Natural killer cell (primary cell): ENCODE results near the gene PDE11A. TPM values are rescaled to one million over a fixed set of nuclear protein-coding genes. Genes with fewer than 3 reads are reported as not detected.

Experiments
- ATAC-seq, 3 donors: fragments of 150-1000 bp in 2 of 3; fragments of 200-7000 bp in 1 of 3; cut with Tn5 transposase; 1 replicate in 1 of 3; 2 replicates in 2 of 3; pipeline ENCODE4 v1.10.0; 2021; ENCODE audit warnings: mild to moderate bottlenecking in 2 of 3, moderate library complexity in 2 of 3
- DNase-seq, 2 donors: peaks; one replicate each; pipeline versions ENCODE4 v3.0.0 to v3.0.0-alpha.2; 2013 to 2021; ENCODE audit warnings: mixed read lengths in 1 of 2
- H3K27ac ChIP-seq: one replicate; pipeline ENCODE4 v1.5.1; 2013; ENCODE audit warnings: mild to moderate bottlenecking, low read length
- H3K27me3 ChIP-seq: one replicate; pipeline ENCODE4 v1.6.1; 2013; ENCODE audit warnings: low read length; ENCODE audit not compliant: control insufficient read depth, insufficient read depth
- H3K36me3 ChIP-seq: one replicate; pipeline ENCODE4 v1.6.1; 2013; ENCODE audit warnings: low read length; ENCODE audit not compliant: control insufficient read depth, insufficient read depth
- H3K4me1 ChIP-seq: one replicate; pipeline ENCODE4 v1.6.1; 2013; ENCODE audit warnings: low read length; ENCODE audit not compliant: control insufficient read depth, insufficient read depth
- H3K4me3 ChIP-seq: one replicate; pipeline ENCODE4 v1.5.1; 2013; ENCODE audit warnings: low read length
- H3K9me3 ChIP-seq: one replicate; pipeline ENCODE4 v1.6.1; 2013; ENCODE audit warnings: low read length; ENCODE audit not compliant: control insufficient read depth, insufficient read depth
- H3K27ac Mint-ChIP-seq, 2 donors: one replicate each; pipeline ENCODE4 v1.8.0; 2022; ENCODE audit warnings: mild to moderate bottlenecking in 2 of 2, mixed read lengths in 2 of 2, moderate library complexity in 1 of 2
- H3K27me3 Mint-ChIP-seq, 2 donors: one replicate each; pipeline ENCODE4 v1.8.0; 2022; ENCODE audit warnings: low read depth in 2 of 2, mixed read lengths in 2 of 2
- H3K36me3 Mint-ChIP-seq: one replicate; pipeline ENCODE4 v1.8.0; 2022; ENCODE audit warnings: mixed read lengths
- H3K4me1 Mint-ChIP-seq, 2 donors: one replicate each; pipeline ENCODE4 v1.8.0; 2022; ENCODE audit warnings: mixed read lengths in 2 of 2
- H3K4me3 Mint-ChIP-seq: one replicate; pipeline ENCODE4 v1.8.0; 2022; ENCODE audit warnings: mild to moderate bottlenecking, moderate library complexity, mixed read lengths
- H3K9me3 Mint-ChIP-seq, 2 donors: one replicate each; pipeline ENCODE4 v1.8.0; 2022; ENCODE audit warnings: mixed read lengths in 2 of 2
- WGBS: methylation state at CpG from one replicate; pipeline ENCODE4 v1.1.7; 2013; ENCODE audit warnings: missing lambda C conversion rate; ENCODE audit not compliant: insufficient coverage; 5-methylcytosine and 5-hydroxymethylcytosine counted together
- intact Hi-C: fragments of 100-400 bp; cut with micrococcal nuclease; formaldehyde crosslinking; loops from one replicate; pipeline ENCODE4 v1.14.2; 2022
- total RNA-seq, 4 donors: library from RNA; stranded (reverse); fragments of 120-200 nt in 1 of 4; gene quantifications; one replicate each; pipeline versions ENCODE4 v1.2.3 to v1.2.4, GENCODE V29; 2013 to 2022
- TF ChIP-seq, protein P1 (sequence below): fragments of 200-600 bp; IDR thresholded peaks from one replicate; pipeline ENCODE4 v1.8.0; 2022; ENCODE audit warnings: antibody characterized with exemption

The PDE11A gene
- total RNA-seq, 3 donors from 2014 or later (not counting 1 experiment from before 2014, with no cell fraction given), result not detected

DNA sequence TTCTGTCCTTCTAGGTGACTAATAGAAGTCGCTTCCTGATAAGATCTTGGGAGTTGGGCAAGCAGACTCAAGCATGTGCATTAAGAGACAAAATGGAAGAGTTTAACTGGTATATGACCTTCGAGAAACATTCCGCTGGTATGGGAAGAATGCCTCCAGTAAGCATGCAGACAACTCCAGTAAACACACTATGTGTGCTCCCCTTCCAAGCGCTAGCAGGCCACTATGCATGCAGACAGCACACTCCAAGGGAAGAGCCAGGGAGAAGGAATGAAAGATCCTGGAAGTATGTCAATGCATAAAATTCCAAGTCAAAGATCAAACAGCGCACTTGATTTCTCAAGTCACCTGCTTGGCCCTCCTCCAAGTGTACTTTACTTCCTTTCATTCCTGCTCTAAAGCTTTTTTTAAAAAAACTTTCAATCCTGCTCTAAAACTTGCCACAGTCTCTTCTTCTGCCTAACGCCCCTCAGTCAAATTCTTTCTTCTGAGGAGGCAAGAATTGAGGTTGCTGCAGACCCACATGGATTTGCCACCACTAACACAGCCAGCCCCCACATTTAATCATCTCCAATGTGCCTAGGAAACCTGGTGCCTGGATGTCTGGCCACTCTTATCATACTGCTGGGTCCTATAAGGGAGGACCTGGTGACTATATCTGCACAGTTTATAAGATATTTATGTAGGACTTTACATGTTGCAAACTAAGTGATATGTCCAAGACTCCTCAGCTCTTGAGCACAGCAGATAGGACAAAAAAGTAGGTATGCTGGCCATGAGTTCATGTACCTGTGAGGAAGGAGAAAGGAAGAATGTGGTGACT, 239.8 kb downstream of the PDE11A start:
- no peak overlapping the region for H3K4me3 ChIP-seq
- no peak overlapping the region for H3K27ac ChIP-seq
- H3K4me1 Mint-ChIP-seq, result no peaks in the 10 kb centered on the region
- peaks cover 0 to 4% of the 10 kb centered on the region in 2 donors for H3K27me3 Mint-ChIP-seq
- H3K9me3 Mint-ChIP-seq, result no peaks in the 10 kb centered on the region
- H3K36me3 Mint-ChIP-seq, result no peaks in the 10 kb centered on the region
- intact Hi-C loops, result no loop called here
- no peak for DNase-seq
- H3K36me3 ChIP-seq, result no peaks in the 10 kb centered on the region
- H3K9me3 ChIP-seq, result no peaks in the 10 kb centered on the region
- TF ChIP-seq, protein P1, sequence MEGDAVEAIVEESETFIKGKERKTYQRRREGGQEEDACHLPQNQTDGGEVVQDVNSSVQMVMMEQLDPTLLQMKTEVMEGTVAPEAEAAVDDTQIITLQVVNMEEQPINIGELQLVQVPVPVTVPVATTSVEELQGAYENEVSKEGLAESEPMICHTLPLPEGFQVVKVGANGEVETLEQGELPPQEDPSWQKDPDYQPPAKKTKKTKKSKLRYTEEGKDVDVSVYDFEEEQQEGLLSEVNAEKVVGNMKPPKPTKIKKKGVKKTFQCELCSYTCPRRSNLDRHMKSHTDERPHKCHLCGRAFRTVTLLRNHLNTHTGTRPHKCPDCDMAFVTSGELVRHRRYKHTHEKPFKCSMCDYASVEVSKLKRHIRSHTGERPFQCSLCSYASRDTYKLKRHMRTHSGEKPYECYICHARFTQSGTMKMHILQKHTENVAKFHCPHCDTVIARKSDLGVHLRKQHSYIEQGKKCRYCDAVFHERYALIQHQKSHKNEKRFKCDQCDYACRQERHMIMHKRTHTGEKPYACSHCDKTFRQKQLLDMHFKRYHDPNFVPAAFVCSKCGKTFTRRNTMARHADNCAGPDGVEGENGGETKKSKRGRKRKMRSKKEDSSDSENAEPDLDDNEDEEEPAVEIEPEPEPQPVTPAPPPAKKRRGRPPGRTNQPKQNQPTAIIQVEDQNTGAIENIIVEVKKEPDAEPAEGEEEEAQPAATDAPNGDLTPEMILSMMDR, result no peak
- no peaks in the 10 kb centered on the region for H3K4me1 ChIP-seq
- no peak overlapping the region for H3K4me3 Mint-ChIP-seq
- no peaks in the 10 kb centered on the region for H3K27me3 ChIP-seq
- H3K27ac Mint-ChIP-seq, result no peak overlapping the region
- ATAC-seq, result no peak
- WGBS, result 93% methylated on average over 6 of the region's 6 CpGs

DNA sequence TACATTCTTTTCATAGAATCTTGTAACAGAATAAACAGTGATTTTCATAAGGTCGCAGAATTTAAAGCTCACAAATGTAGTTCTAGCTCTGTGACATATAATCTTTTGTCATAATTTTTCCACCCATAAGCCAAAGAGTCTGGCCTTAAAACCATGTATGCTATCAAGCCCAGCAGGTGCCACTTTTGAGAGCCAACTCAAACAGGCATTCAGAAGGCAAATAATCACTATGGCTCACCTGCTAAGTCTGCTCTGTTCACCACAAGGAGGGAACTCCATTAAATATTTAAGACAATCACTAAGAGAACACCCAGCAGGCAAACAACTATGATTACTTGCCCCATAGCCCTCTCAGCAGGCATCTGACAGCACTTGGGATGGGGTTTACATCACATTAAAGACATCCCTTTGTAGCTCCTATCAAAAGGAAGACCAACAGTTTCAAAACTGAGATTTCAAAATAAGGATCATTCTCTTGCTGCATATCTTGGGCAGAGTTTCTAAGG, 241.6 kb downstream of the PDE11A start:
- no peak for DNase-seq
- Histone ChIP-seq H3K4me1 (no peaks in the 10 kb centered on the region), H3K27me3 (no peaks in the 10 kb centered on the region), H3K9me3 (no peaks in the 10 kb centered on the region), H3K36me3 (no peaks in the 10 kb centered on the region), H3K27ac (no peak overlapping the region), H3K4me3 (no peak overlapping the region)
- Mint-ChIP-seq H3K9me3 (no peaks in the 10 kb centered on the region), H3K36me3 (no peaks in the 10 kb centered on the region), H3K4me3 (no peak overlapping the region), H3K27me3 (peaks cover 0 to 4% of the 10 kb centered on the region in 2 donors), H3K4me1 (no peaks in the 10 kb centered on the region), H3K27ac (no peak overlapping the region)
- TF ChIP-seq, protein P1, result no peak
- intact Hi-C loops, result no loop called here
- 100% methylated on average over 1 of the region's 1 CpG for WGBS
- ATAC-seq, result no peak

DNA sequence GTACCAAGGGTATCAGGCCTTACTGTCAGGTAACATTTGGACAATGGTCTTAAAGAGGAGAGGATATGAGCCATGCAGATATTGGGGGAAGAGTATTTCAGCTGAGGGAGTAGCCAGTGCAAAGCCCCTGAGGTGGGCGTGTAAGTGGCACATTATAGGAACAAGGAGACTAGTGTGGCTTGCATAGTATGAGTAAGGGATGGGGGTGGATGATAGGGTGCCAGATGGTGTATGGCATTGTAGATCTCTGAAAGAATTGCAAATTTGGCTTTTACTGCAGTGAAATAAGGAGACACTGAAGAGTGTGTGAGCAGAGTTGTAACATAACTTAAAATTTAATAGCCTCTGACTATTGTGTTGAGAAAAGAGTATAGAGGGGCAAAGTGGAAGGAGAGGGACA, 244.0 kb downstream of the PDE11A start:
- DNase-seq (no peak), ATAC-seq (no peak)
- peaks cover 4 to 7% of the 10 kb centered on the region in 2 donors for H3K27me3 Mint-ChIP-seq
- H3K36me3 Mint-ChIP-seq, result no peaks in the 10 kb centered on the region
- Histone ChIP-seq H3K27me3 (no peaks in the 10 kb centered on the region), H3K27ac (no peak overlapping the region), H3K4me3 (no peak overlapping the region), H3K36me3 (no peaks in the 10 kb centered on the region), H3K9me3 (no peaks in the 10 kb centered on the region), H3K4me1 (no peaks in the 10 kb centered on the region)
- no peaks in the 10 kb centered on the region for H3K4me1 Mint-ChIP-seq
- intact Hi-C loops, result no loop called here
- no peak overlapping the region for H3K4me3 Mint-ChIP-seq
- no peaks in the 10 kb centered on the region for H3K9me3 Mint-ChIP-seq
- 94% methylated on average over 1 of the region's 1 CpG for WGBS
- TF ChIP-seq, protein P1, result no peak
- H3K27ac Mint-ChIP-seq, result no peak overlapping the region
